Transverse colon (tissue), 3 donors: Measurements from ENCODE around the gene MAMDC4.

Experiments
- EP300 ChIP-seq: sonication (generic); formaldehyde crosslinking; IDR thresholded peaks from one replicate; pipeline ENCODE4 v1.6.1; 2017; ENCODE audit warnings: antibody characterized with exemption, low read depth
- POLR2A ChIP-seq: fragments of 450-650 bp; IDR thresholded peaks from one replicate; pipeline ENCODE4 v1.6.1; 2016; ENCODE audit warnings: antibody characterized with exemption, mild to moderate bottlenecking, moderate library complexity
- TF ChIP-seq, protein P1 (sequence below), 5 experiments: fragments of 200-600 bp in 3 of 5; fragments of 450-650 bp in 2 of 5; sonication (generic) in 3 of 5; IDR thresholded peaks; 1 replicate in 2 of 5; 2 replicates in 3 of 5; pipeline ENCODE4 v1.5.1; 2016 to 2017; ENCODE audit warnings: antibody characterized with exemption in 5 of 5, inconsistent platforms in 3 of 5, mild to moderate bottlenecking in 2 of 5, moderate library complexity in 1 of 5

DNA sequence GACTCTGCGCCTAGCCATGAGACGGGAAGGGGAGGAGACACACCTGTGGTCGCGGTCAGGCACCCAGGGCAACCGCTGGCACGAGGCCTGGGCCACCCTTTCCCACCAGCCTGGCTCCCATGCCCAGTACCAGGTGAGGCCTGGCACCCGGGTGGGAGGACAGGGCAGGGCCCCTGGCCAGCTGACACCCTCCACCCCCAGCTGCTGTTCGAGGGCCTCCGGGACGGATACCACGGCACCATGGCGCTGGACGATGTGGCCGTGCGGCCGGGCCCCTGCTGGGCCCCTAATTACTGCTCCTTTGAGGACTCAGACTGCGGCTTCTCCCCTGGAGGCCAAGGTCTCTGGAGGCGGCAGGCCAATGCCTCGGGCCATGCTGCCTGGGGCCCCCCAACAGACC lies 5.0 kb downstream of the MAMDC4 start:
- no peak for TF ChIP-seq POLR2A
- TF ChIP-seq, protein P1, sequence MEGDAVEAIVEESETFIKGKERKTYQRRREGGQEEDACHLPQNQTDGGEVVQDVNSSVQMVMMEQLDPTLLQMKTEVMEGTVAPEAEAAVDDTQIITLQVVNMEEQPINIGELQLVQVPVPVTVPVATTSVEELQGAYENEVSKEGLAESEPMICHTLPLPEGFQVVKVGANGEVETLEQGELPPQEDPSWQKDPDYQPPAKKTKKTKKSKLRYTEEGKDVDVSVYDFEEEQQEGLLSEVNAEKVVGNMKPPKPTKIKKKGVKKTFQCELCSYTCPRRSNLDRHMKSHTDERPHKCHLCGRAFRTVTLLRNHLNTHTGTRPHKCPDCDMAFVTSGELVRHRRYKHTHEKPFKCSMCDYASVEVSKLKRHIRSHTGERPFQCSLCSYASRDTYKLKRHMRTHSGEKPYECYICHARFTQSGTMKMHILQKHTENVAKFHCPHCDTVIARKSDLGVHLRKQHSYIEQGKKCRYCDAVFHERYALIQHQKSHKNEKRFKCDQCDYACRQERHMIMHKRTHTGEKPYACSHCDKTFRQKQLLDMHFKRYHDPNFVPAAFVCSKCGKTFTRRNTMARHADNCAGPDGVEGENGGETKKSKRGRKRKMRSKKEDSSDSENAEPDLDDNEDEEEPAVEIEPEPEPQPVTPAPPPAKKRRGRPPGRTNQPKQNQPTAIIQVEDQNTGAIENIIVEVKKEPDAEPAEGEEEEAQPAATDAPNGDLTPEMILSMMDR (IDR thresholded peaks at IDR 0.05), result no peak
- no peak for TF ChIP-seq EP300
